ENCODE results near the gene EPOP. TPM values are rescaled to one million over a fixed set of nuclear protein-coding genes. Genes with fewer than 3 reads are reported as not detected.

EPOP gene
- total and polyA plus RNA-seq, 2 of the 13 experiments (the other 11 are each of a cell fraction or from before 2014, with no cell fraction given) = 14.7 to 37.8 TPM

GRCh38 chr17:38707678-38708351 is 33.1 kb upstream of the EPOP start (continued):
- TF ChIP-seq ZNF142 (CRISPR knock-in tag; IDR thresholded peaks at IDR 0.05) (no peak), ZNF607 (CRISPR knock-in tag; IDR thresholded peaks at IDR 0.05; ENCODE audit: borderline replicate concordance) (no peak), AGO2 (optimal IDR thresholded peaks at IDR 0.05; ENCODE audit: low read depth, low read length) (peak; percentile 84), ZNF615 (CRISPR knock-in tag; IDR thresholded peaks at IDR 0.05; ENCODE audit: borderline replicate concordance) (no peak), ZBTB20 (CRISPR knock-in tag; IDR thresholded peaks at IDR 0.05; ENCODE audit: borderline replicate concordance, low read depth) (no peak), ZNF839 (CRISPR knock-in tag; IDR thresholded peaks at IDR 0.05; ENCODE audit: borderline replicate concordance) (no peak), ISL2 (CRISPR knock-in tag; IDR thresholded peaks at IDR 0.05) (no peak), TP53 (CRISPR knock-in tag; conservative IDR thresholded peaks at IDR 0.05) (no peak), KLF16 (CRISPR knock-in tag; IDR thresholded peaks at IDR 0.05) (no peak), CEBPG (CRISPR knock-in tag; IDR thresholded peaks at IDR 0.05) (no peak), RFX3 (CRISPR knock-in tag; IDR thresholded peaks at IDR 0.05) (no peak), ZNF224 (CRISPR knock-in tag; IDR thresholded peaks at IDR 0.05) (no peak), GMEB1 (CRISPR knock-in tag; IDR thresholded peaks at IDR 0.05; ENCODE audit: borderline replicate concordance) (no peak), ZFP90 (CRISPR knock-in tag; IDR thresholded peaks at IDR 0.05; ENCODE audit: borderline replicate concordance) (no peak), ATF7-NPFF (CRISPR knock-in tag; IDR thresholded peaks at IDR 0.05; ENCODE audit: low read depth) (no peak), ZBTB38 (CRISPR knock-in tag; IDR thresholded peaks at IDR 0.05) (peak; percentile 81), ZNF280B (CRISPR knock-in tag; IDR thresholded peaks at IDR 0.05; ENCODE audit: borderline replicate concordance) (no peak), BATF2 (CRISPR knock-in tag; IDR thresholded peaks at IDR 0.05) (no peak), ZC3H4 (CRISPR knock-in tag; IDR thresholded peaks at IDR 0.05; ENCODE audit: borderline replicate concordance) (no peak), ZNF772 (CRISPR knock-in tag; IDR thresholded peaks at IDR 0.05) (no peak)
